IMR-90 (cell line): ENCODE results near the gene TREM1. TPM values are rescaled to one million over a fixed set of nuclear protein-coding genes. Genes with fewer than 3 reads are reported as not detected.

Source experiments
- ATAC-seq: fragments of 200-7000 bp; cut with Tn5 transposase; 2 replicates; pipeline ENCODE4 v1.9.1; 2020; ENCODE audit warnings: low read depth, mild to moderate bottlenecking, moderate library complexity
- BruUV-seq: library from RNA; stranded (reverse); fragments of 400-500 nt; replicated peaks from 2 replicates; lab custom pipeline; 2021; lab: Mats Ljungman, UMichigan
- CTCF ChIA-PET: fragments of 300-600 bp; formaldehyde crosslinking; extraction: SDS; loops from one replicate; lab custom pipeline; 2021; ENCODE audit warnings: antibody characterized with exemption; lab: Yijun Ruan, JAX
- POLR2A ChIA-PET: fragments of 300-600 bp; sonication (Branson Sonifier 250); formaldehyde crosslinking; loops from one replicate; lab custom pipeline; 2022; ENCODE audit warnings: antibody characterized with exemption; ENCODE audit not compliant: unreplicated experiment; lab: Charles Lee
- DNase-seq: peaks from one replicate; pipeline ENCODE4 v3.0.0; 2013
- H2AFZ ChIP-seq: replicated peaks from 2 replicates; pipeline ENCODE3; 2013; ENCODE audit warnings: low read length, mild to moderate bottlenecking; ENCODE audit not compliant: poor library complexity
- H2AK5ac ChIP-seq: 2 replicates; pipeline ENCODE4 v1.6.1; 2013; ENCODE audit warnings: low read depth, low read length, inconsistent platforms
- H2AK9ac ChIP-seq: replicated peaks from 2 replicates; pipeline ENCODE3; 2013; ENCODE audit warnings: mild to moderate bottlenecking, low read depth, low read length, moderate library complexity; ENCODE audit not compliant: poor library complexity
- H2BK120ac ChIP-seq: 2 replicates; pipeline ENCODE4 v1.6.1; 2013; ENCODE audit warnings: low read depth, low read length, inconsistent platforms
- H2BK15ac ChIP-seq: 3 replicates; pipeline ENCODE4 v1.6.1; 2013; ENCODE audit warnings: low read depth, low read length, inconsistent platforms
- H2BK20ac ChIP-seq: 2 replicates; pipeline ENCODE4 v1.6.1; 2013; ENCODE audit warnings: low read depth, mild to moderate bottlenecking, inconsistent platforms, low read length, moderate library complexity
- H2BK5ac ChIP-seq: 2 replicates; pipeline ENCODE4 v1.6.1; 2013; ENCODE audit warnings: mild to moderate bottlenecking, low read depth, low read length, inconsistent platforms; ENCODE audit not compliant: poor library complexity, severe bottlenecking
- H3K14ac ChIP-seq: replicated peaks from 2 replicates; pipeline ENCODE4 v1.6.1; 2013; ENCODE audit warnings: low read depth, low read length, inconsistent platforms
- H3K18ac ChIP-seq: 2 replicates; pipeline ENCODE4 v1.6.1; 2013; ENCODE audit warnings: low read depth, low read length, control low read depth
- H3K23ac ChIP-seq: 2 replicates; pipeline ENCODE4 v1.6.1; 2013; ENCODE audit warnings: low read depth, low read length, inconsistent platforms
- H3K27ac ChIP-seq: 2 replicates; pipeline ENCODE4 v1.5.1; 2013; ENCODE audit warnings: mild to moderate bottlenecking, control low read depth, low read length; ENCODE audit not compliant: insufficient read depth
- H3K27me3 ChIP-seq: 2 replicates; pipeline ENCODE4 v1.6.1; 2013; ENCODE audit warnings: low read length; ENCODE audit not compliant: control insufficient read depth, insufficient read depth
- H3K36me3 ChIP-seq: 2 replicates; pipeline ENCODE4 v1.6.1; 2013; ENCODE audit warnings: low read length, mixed read lengths; ENCODE audit not compliant: control insufficient read depth, insufficient read depth
- H3K4ac ChIP-seq: 2 replicates; pipeline ENCODE4 v1.6.1; 2013; ENCODE audit warnings: low read depth, low read length, inconsistent platforms
- H3K4me1 ChIP-seq: 2 replicates; pipeline ENCODE4 v1.6.1; 2013; ENCODE audit warnings: low read length, mixed read lengths; ENCODE audit not compliant: control insufficient read depth, insufficient read depth
- H3K4me2 ChIP-seq: 2 replicates; pipeline ENCODE4 v1.6.1; 2013; ENCODE audit warnings: low read depth, mild to moderate bottlenecking, control low read depth, low read length, moderate library complexity
- H3K4me3 ChIP-seq: 2 replicates; pipeline ENCODE4 v1.5.1; 2013; ENCODE audit warnings: low read depth, mild to moderate bottlenecking, control low read depth, low read length, moderate library complexity; ENCODE audit not compliant: insufficient read depth
- H3K56ac ChIP-seq: 2 replicates; pipeline ENCODE4 v1.6.1; 2013; ENCODE audit warnings: low read length, inconsistent platforms; ENCODE audit not compliant: insufficient read depth; ENCODE audit errors: extremely low read depth
- H3K79me1 ChIP-seq, 2 experiments: 2 replicates each; pipeline ENCODE4 v1.6.1; 2013; ENCODE audit warnings: low read length in 2 of 2, inconsistent platforms in 1 of 2, low read depth in 1 of 2
- H3K9ac ChIP-seq: 2 replicates; pipeline ENCODE4 v1.6.1; 2013; ENCODE audit warnings: low read depth, low read length, control low read depth
- H3K9me1 ChIP-seq: 2 replicates; pipeline ENCODE4 v1.6.1; 2013; ENCODE audit warnings: low read length, inconsistent platforms; ENCODE audit not compliant: insufficient read depth
- H3K9me3 ChIP-seq: 2 replicates; pipeline ENCODE4 v1.6.1; 2013; ENCODE audit warnings: low read length; ENCODE audit not compliant: control insufficient read depth, insufficient read depth
- H4K20me1 ChIP-seq: 2 replicates; pipeline ENCODE4 v1.6.1; 2013; ENCODE audit warnings: low read length, inconsistent platforms; ENCODE audit not compliant: insufficient read depth
- H4K5ac ChIP-seq: 2 replicates; pipeline ENCODE4 v1.6.1; 2013; ENCODE audit warnings: mild to moderate bottlenecking, low read depth, low read length, control low read depth
- H4K8ac ChIP-seq, 2 experiments: 2 replicates each; pipeline ENCODE4 v1.6.1; 2013; ENCODE audit warnings: low read depth in 2 of 2, low read length in 2 of 2, control low read depth in 1 of 2, inconsistent platforms in 1 of 2
- H4K91ac ChIP-seq: 2 replicates; pipeline ENCODE4 v1.6.1; 2013; ENCODE audit warnings: low read depth, low read length, inconsistent platforms; ENCODE audit not compliant: insufficient read depth
- CEBPB ChIP-seq: IDR thresholded peaks from 2 replicates; pipeline ENCODE4 v1.6.1; 2012; ENCODE audit warnings: low read depth, low read length, improper control_type of control experiment
- ELK1 ChIP-seq: fragments of 150-350 bp; IDR thresholded peaks from 2 replicates; pipeline ENCODE4 v1.6.1; 2016; ENCODE audit warnings: low read depth, mild to moderate bottlenecking, low read length, moderate library complexity, borderline replicate concordance
- SMC3 ChIP-seq: fragments of 150-350 bp; IDR thresholded peaks from 2 replicates; pipeline ENCODE4 v1.6.1; 2016; ENCODE audit warnings: low read depth, mild to moderate bottlenecking, antibody characterized with exemption, low read length, moderate library complexity
- WGBS, 2 experiments: methylation state at CpG; one replicate each; pipeline versions ENCODE4 v1.1.5 to v1.1.7; 2013; ENCODE audit warnings: missing lambda C conversion rate in 2 of 2; ENCODE audit not compliant: insufficient read length in 1 of 2; ENCODE audit errors: extremely low coverage in 2 of 2; 5-methylcytosine and 5-hydroxymethylcytosine counted together
- dilution Hi-C: fragments of 300-500 bp; cut with HindIII; formaldehyde crosslinking; loops from one replicate; pipeline ENCODE4 v1.14.3; 2018; ENCODE audit warnings: low sequenced_read_pairs; ENCODE audit not compliant: unreplicated experiment
- in situ Hi-C: fragments of 300-500 bp; cut with MboI; formaldehyde crosslinking; loops from 3 replicates; pipeline ENCODE4 v1.14.3; 2019; ENCODE audit warnings: low sequenced_read_pairs, inconsistent platforms, mixed read lengths
- intact Hi-C: fragments of 100-400 bp; cut with micrococcal nuclease; formaldehyde crosslinking; loops from 2 replicates; pipeline ENCODE4 v1.10.0; 2022
- polyA plus RNA-seq, 3 experiments: library from polyadenylated mRNA; depleted of rRNA; stranded (reverse); fragments of >200 nt; gene quantifications; 2 replicates each; pipeline ENCODE4 v1.2.3, GENCODE V29; 2012; ENCODE audit warnings: low replicate concordance in 1 of 3
- total RNA-seq: library from RNA; depleted of rRNA; stranded (reverse); fragments of >200 nt; gene quantifications from 2 replicates; pipeline ENCODE4 v1.2.3, GENCODE V29; 2012

TREM1 gene
- total and polyA plus RNA-seq, 2 of the 4 experiments (the other 2 are of a cell fraction), result not detected

- Histone ChIP-seq H3K4me1 (no peaks in the 10 kb centered on the region), H2BK15ac (no peak overlapping the region), H2AK9ac (peak overlapping the region; percentile 3), H4K8ac (no peak overlapping the region), H2BK20ac (no peak overlapping the region), H2AK5ac (no peak overlapping the region), H3K18ac (no peak overlapping the region), H3K27ac (no peak overlapping the region), H3K14ac (no peak overlapping the region), H2BK5ac (no peak overlapping the region), H3K23ac (no peak overlapping the region), H4K91ac (no peak overlapping the region), H3K56ac (no peak overlapping the region), H3K79me1 (no peaks in the 10 kb centered on the region), H3K9me1 (no peaks in the 10 kb centered on the region), H3K9ac (no peak overlapping the region), H3K27me3 (peaks cover 2% of the 10 kb centered on the region), H3K4me3 (no peak overlapping the region), H2BK120ac (no peak overlapping the region), H4K5ac (no peak overlapping the region), H3K4ac (no peak overlapping the region), H3K9me3 (no peaks in the 10 kb centered on the region), H3K4me2 (no peak overlapping the region), H4K20me1 (no peaks in the 10 kb centered on the region), H3K36me3 (no peaks in the 10 kb centered on the region), H2AFZ (no peak overlapping the region)
- dilution Hi-C loops (no loop called here), in situ Hi-C loops (no loop called here), intact Hi-C loops (no loop called here)
- peak; percentile 20 for DNase-seq
- TF ChIP-seq CEBPB, result peak; percentile 30; the same call in 1 of the 2 replicates
- no peak for TF ChIP-seq ELK1
- TF ChIP-seq SMC3, result no peak
- POLR2A ChIA-PET, result no interaction called here
- no TSS peak for BruUV-seq
- no peak for ATAC-seq
- CTCF ChIA-PET, result no interaction called here
- no CpG with 5 or more reads among the region's 1 CpG for WGBS, 2 experiments
Measured at GRCh38 chr6:41284726-41285125, 1.8 kb downstream of the TREM1 start.
